ENCODE results near the gene RASAL2.

DNA sequence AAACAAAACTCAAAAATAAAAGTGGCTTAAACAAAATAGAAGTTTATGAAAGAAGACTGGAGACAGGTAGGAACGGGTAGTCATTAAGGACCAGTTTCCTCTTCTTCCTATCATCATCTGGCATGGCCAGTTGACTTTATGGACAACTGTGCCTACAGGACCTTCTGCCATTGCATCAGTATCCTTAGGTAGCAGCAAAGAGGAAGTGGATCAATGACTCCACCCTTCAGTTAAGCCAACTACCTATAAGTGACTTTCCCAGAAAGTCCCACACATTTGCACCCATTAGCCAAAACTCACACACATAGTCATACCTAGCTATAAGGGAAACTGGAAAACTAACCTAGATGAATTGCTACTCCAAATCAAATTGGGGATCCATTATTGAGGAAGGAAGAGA lies 51.7 kb downstream of the RASAL2 start:
- TF ChIP-seq, protein P1, sequence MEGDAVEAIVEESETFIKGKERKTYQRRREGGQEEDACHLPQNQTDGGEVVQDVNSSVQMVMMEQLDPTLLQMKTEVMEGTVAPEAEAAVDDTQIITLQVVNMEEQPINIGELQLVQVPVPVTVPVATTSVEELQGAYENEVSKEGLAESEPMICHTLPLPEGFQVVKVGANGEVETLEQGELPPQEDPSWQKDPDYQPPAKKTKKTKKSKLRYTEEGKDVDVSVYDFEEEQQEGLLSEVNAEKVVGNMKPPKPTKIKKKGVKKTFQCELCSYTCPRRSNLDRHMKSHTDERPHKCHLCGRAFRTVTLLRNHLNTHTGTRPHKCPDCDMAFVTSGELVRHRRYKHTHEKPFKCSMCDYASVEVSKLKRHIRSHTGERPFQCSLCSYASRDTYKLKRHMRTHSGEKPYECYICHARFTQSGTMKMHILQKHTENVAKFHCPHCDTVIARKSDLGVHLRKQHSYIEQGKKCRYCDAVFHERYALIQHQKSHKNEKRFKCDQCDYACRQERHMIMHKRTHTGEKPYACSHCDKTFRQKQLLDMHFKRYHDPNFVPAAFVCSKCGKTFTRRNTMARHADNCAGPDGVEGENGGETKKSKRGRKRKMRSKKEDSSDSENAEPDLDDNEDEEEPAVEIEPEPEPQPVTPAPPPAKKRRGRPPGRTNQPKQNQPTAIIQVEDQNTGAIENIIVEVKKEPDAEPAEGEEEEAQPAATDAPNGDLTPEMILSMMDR (IDR thresholded peaks at IDR 0.05), result no peak
- TF ChIP-seq POLR2A (IDR thresholded peaks at IDR 0.05) (no peak), EP300 (IDR thresholded peaks at IDR 0.05) (no peak)
